ENCODE measurements around the gene FRMD3.

Gene FRMD3

GRCh38 chr9:83473488-83473971 lies 64.7 kb downstream of the FRMD3 start:
- DNase-seq (ENCODE audit: low read depth in 2 of 2) = no peak

GRCh38 chr9:83472764-83473163 lies 65.4 kb downstream of the FRMD3 start:
- DNase-seq (ENCODE audit: low read depth in 2 of 2) = no peak

- no peak for DNase-seq (ENCODE audit: low read depth in 2 of 2)
These were observed 66.0 kb downstream of the FRMD3 start for GRCh38 chr9:83472221-83472665.

- DNase-seq (ENCODE audit: low read depth in 2 of 2) = no peak
These were observed 67.0 kb downstream of the FRMD3 start for GRCh38 chr9:83471241-83471640.

DNA sequence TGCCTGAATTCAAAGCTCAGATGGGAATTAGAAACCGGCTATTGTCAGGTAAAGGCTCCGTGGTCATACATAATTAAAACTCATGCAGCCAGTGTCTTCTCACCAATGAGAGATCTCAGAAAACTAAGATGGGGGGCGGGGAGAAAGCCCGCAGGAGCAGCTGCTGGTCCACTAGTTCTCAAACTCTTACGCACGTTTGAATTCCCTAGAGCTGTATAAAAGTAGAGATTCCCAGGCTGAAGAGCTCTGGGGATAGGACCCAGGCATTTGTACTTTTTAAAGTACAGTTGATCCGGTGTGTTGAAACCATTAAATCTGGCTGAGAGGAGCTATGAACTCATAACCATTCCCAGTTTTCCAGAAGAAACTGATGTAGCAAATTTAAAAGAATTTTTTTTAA lies 68.5 kb downstream of the FRMD3 start:
- DNase-seq (ENCODE audit: low read depth in 2 of 2) = no peak

DNA sequence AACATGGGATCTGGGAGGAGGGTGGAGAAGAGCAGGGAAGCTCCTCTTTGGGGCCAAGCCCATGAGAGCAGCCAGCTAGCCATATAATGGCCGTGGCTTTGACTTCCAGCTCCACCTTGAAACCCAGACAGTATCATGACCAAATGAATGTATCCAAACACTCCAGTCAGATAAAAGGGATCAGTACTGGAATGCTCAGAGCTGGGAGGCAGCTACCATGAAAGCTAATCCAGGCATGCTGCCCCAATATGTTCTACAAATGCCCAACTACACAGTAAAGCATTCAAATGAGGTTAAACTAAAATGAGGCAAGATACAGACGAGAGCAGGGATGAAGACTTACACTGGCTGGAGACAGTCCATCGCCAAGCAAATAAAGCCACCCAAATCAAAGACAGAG lies 69.4 kb downstream of the FRMD3 start:
- DNase-seq (ENCODE audit: low read depth in 2 of 2) = no peak

- no peak for DNase-seq (ENCODE audit: low read depth in 2 of 2)
These were observed 71.3 kb downstream of the FRMD3 start for GRCh38 chr9:83466877-83467276.

GRCh38 chr9:83466351-83466750 lies 71.8 kb downstream of the FRMD3 start:
- no peak for DNase-seq (ENCODE audit: low read depth in 2 of 2)

DNA sequence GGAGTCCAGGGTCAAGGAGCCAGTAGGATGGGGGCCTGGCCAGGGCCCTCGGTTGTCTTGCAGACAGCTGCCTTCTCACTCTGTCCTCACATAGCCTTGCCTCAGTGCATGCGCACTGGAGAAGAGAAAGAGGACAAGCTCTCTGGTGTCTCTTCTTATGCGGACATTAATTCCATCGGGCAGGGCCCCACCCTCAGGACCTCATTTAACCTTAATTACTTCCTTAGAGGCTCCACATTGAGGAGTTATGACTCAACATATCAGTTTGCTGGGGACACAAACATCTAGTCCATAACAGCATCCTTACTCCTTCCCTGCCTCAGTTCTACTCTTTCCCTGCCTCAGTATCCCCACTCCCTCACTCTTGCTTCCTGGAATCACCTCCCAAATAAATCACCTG lies 78.4 kb downstream of the FRMD3 start:
- DNase-seq (ENCODE audit: low read depth in 2 of 2) = no peak

GRCh38 chr9:83458530-83458929 lies 79.7 kb downstream of the FRMD3 start:
- DNase-seq (ENCODE audit: low read depth in 2 of 2) = no peak

GRCh38 chr9:83457005-83457404 lies 81.2 kb downstream of the FRMD3 start:
- DNase-seq (ENCODE audit: low read depth in 2 of 2) = no peak

- DNase-seq (ENCODE audit: low read depth in 2 of 2) = no peak
These were observed 82.0 kb downstream of the FRMD3 start for GRCh38 chr9:83456226-83456625.

DNA sequence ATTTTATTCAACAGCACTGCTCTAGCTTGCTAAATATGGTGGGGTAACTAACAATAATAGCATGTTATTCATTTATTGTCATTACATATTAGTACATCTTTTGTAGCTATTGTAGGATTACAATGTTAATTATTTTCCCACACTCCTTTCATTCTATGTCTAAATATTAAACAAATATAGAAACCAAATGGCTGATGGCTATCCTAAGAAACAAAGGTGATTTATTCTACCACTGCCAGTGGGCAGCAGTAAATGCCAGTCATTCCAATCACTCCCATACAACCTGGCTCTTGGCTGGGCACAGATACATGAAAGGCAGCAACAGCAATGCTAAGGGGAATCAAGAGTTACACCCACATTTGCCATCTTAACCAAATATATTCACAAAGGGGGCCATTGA lies 84.1 kb downstream of the FRMD3 start:
- DNase-seq (ENCODE audit: low read depth in 2 of 2) = no peak

GRCh38 chr9:83451308-83451707 lies 86.9 kb downstream of the FRMD3 start:
- DNase-seq (ENCODE audit: low read depth in 2 of 2) = no peak

DNA sequence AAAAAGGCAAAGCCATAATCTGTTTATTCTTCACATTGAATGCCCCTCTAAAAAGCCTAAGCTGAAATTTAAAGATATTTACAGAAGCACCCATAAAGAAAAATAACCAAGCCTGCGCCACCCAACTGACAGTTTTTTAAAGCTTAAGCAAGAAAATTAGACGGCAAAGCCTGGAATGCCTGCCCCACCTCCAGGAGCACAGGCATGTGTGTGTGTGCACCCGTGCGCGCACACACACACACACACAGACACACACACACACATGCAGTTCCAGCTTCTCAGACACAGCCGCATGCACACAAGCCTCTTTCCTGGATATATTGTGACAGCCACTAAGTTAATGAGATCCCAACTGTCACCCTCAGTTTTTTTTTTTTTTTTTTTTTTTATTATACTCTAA lies 88.2 kb downstream of the FRMD3 start:
- DNase-seq (ENCODE audit: low read depth in 2 of 2) = no peak

DNA sequence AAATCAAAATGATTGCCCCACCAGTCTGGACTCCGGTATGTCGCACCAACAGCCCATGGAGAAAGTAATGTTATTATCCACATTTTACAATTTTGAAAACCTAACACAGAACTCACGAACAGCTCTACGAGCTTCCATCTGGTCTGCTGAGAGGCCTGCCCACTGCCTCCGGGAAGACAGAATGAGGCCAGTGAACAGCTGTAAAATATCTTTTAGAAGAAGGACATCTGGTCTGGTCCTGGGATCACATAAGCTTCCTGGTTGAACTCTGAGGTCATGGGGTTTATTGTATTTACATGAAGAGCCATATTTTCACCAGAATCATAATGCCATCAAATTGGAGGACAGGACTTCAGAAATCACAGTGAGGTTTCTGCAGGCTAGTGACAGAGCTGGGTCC lies 89.0 kb downstream of the FRMD3 start:
- DNase-seq (ENCODE audit: low read depth in 2 of 2) = no peak

DNA sequence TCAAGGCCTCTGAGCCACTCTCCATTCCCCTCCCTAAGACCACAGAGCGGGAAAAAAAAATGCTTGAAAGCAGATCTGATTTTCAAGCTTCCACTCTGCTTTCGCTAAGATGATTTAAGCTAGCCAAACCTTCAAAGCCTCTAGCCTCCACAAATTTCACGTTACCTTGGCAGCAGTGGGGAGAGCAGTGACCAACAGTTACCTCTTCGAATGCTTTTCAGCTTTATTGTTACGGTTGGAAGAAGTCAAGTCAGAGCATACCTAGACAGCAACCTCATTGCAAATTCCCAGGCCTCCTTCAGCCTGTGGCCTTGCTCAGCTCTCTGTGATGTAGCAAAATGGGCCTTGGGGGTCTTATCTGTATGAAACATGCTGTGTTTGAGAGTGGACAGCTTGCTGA lies 89.6 kb downstream of the FRMD3 start:
- DNase-seq (ENCODE audit: low read depth in 2 of 2) = no peak

DNA sequence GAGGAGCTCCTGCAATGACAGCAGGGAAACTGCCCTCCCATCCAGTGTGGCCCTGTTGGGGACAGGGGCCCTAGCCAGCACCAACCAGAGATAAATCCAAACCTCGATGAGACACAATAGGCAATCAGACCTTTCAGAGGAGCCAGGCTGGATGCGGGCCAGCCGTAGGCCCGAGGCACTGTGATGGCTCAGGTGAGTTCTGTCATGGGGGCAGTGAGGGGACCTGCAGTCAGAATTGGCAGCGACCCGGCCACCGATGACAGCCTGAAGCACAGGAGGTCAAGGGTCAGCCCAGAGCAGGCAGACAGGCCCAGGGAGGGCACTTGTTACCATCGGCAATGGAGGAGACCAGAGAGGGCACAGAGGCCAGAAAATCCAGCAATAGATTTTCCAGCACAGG lies 90.8 kb downstream of the FRMD3 start:
- DNase-seq (ENCODE audit: low read depth in 2 of 2) = no peak

DNA sequence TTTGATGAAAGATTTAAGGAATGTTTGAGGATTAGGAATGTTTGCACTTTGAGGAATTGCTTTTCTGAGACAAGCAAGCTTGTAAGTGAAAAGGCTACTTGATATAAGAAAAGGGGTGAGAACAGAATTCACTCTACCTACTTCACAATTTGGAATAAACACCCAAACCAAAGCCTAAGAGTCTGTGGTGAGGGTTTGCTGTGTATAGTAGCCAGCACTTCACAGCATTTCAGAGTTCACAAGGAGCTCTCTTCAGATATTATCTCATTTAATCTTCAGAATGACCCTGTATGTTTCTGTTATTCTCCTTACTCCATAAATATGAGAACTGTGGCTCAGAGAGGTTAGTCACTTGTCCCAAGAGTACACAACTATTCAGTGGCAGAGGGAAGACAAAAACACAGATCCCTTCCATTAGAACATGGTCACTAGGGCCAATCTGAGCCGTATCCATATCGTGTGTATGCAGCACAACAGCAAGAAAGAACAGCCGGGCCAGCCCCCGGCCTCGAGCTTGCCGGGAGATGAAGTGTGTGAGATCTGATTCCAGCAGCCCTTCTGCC lies 92.4 kb downstream of the FRMD3 start:
- DNase-seq (ENCODE audit: low read depth in 2 of 2) = no peak

DNA sequence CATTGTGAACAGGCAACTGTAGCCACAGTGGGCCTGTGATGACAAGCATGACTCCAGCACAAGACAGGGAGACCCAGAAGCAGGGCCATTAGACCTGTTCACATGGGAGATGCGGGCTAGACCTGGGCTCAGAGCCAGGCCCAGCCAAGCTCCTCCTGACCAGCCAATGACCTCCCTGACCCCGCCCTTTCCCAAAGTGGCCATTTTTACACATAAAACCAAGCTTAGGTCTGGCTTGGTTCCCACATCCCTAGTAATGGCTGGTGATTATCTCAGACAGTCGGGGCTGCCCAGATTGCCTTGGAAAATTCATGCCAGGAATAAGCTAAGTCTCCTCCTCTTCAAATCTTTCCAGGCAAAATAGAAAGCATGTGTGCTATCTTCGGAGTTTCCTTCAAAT lies 94.1 kb downstream of the FRMD3 start:
- no peak for DNase-seq (ENCODE audit: low read depth in 2 of 2)

- no peak for DNase-seq (ENCODE audit: low read depth in 2 of 2)
These were observed 96.8 kb downstream of the FRMD3 start for GRCh38 chr9:83441390-83441789.

DNA sequence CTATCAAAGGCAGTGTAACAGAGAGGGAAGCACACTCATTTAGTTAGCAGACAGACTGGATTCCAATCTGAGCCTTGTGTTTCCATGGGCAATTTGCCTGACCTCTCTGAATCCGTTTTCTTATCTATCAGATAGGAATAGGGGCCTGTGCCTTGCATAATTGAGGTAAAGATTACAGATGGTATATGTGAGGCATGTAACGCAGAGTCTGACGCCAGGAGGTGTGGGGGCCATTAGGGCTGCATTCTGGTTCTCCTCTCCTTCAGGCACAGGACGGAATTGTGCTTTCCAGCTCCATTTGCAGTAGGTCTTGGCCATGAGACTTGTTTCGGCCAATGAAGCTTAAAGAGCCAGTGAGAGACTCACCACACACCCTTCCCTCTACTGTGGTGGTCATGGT lies 97.6 kb downstream of the FRMD3 start:
- DNase-seq (ENCODE audit: low read depth in 2 of 2) = no peak

- no peak for DNase-seq (ENCODE audit: low read depth in 2 of 2)
These were observed 102.9 kb downstream of the FRMD3 start for GRCh38 chr9:83435301-83435700.

- no peak for DNase-seq (ENCODE audit: low read depth in 2 of 2)
These were observed 103.9 kb downstream of the FRMD3 start for GRCh38 chr9:83434254-83434653.
